H1 (cell line): Measurements from ENCODE around the gene CCDC124. TPM values are rescaled to one million over a fixed set of nuclear protein-coding genes. Genes with fewer than 3 reads are reported as not detected.

ENCODE experiments used
- CBX5 ChIP-seq: fragments of 300-800, 300-1000 bp; sonication (generic); IDR thresholded peaks from 2 replicates; pipeline ENCODE4 v1.7.1; 2016; ENCODE audit warnings: antibody characterized with exemption, low read length, low read depth
- CHD1 ChIP-seq: IDR thresholded peaks from 2 replicates; pipeline ENCODE4 v1.6.1; 2012; ENCODE audit warnings: low read depth, low read length, improper control_type of control experiment
- CREB1 ChIP-seq: IDR thresholded peaks from 2 replicates; pipeline ENCODE4 v1.6.1; 2012; ENCODE audit warnings: inconsistent platforms
- CTBP2 ChIP-seq: IDR thresholded peaks from 2 replicates; pipeline ENCODE4 v1.7.0; 2011; ENCODE audit warnings: borderline replicate concordance, mild to moderate bottlenecking, moderate library complexity, mixed read lengths, low read length; ENCODE audit not compliant: insufficient read depth, insufficient read length
- E2F6 ChIP-seq: IDR thresholded peaks from 2 replicates; pipeline ENCODE4 v1.6.1; 2012; ENCODE audit warnings: inconsistent platforms
- EP300 ChIP-seq, 2 experiments: IDR thresholded peaks; 1 replicate in 1 of 2; 2 replicates in 1 of 2; pipeline ENCODE4 v1.6.1; 2011 to 2012; ENCODE audit warnings: low read depth in 2 of 2, low read length in 2 of 2, mild to moderate bottlenecking in 2 of 2, borderline replicate concordance in 1 of 2, inconsistent platforms in 1 of 2, moderate library complexity in 1 of 2
- EZH2 ChIP-seq: fragments of 200-600 bp; sonication (generic); IDR thresholded peaks from 2 replicates; pipeline ENCODE4 v1.7.1; 2012; ENCODE audit warnings: low read depth, mild to moderate bottlenecking, moderate library complexity, low read length, inconsistent platforms; ENCODE audit not compliant: severe bottlenecking
- HDAC2 ChIP-seq, 2 experiments: fragments of 300-600 bp in 1 of 2; sonication (generic) in 1 of 2; IDR thresholded peaks; 2 replicates each; pipeline ENCODE4 v1.6.1; 2011 to 2012; ENCODE audit warnings: low read depth in 2 of 2, low read length in 2 of 2, mild to moderate bottlenecking in 2 of 2, moderate library complexity in 2 of 2, borderline replicate concordance in 1 of 2, inconsistent platforms in 1 of 2
- JUND ChIP-seq: IDR thresholded peaks from 2 replicates; pipeline ENCODE4 v1.6.1; 2011; ENCODE audit warnings: mild to moderate bottlenecking, improper control_type of control experiment, low read length
- MAX ChIP-seq: IDR thresholded peaks from 2 replicates; pipeline ENCODE4 v1.6.1; 2012; ENCODE audit warnings: inconsistent platforms
- NRF1 ChIP-seq: IDR thresholded peaks from 2 replicates; pipeline ENCODE4 v1.6.1; 2011; ENCODE audit warnings: mild to moderate bottlenecking, low read depth, low read length, improper control_type of control experiment
- RNF2 ChIP-seq: fragments of 200-900, 300-1000 bp; sonication (generic); IDR thresholded peaks from 2 replicates; pipeline ENCODE4 v1.7.1; 2016; ENCODE audit warnings: borderline replicate concordance, low read depth, mild to moderate bottlenecking, antibody characterized with exemption, low read length; ENCODE audit not compliant: poor library complexity, severe bottlenecking; ENCODE audit errors: missing control alignments
- RXRA ChIP-seq: IDR thresholded peaks from 2 replicates; pipeline ENCODE4 v1.6.1; 2011; ENCODE audit warnings: low read depth, mild to moderate bottlenecking, low read length, moderate library complexity; ENCODE audit not compliant: insufficient read depth
- SAP30 ChIP-seq: fragments of 300-600 bp; sonication (generic); IDR thresholded peaks from 2 replicates; pipeline ENCODE4 v1.7.1; 2012; ENCODE audit warnings: low read length, moderate library complexity, mild to moderate bottlenecking, inconsistent platforms; ENCODE audit not compliant: insufficient read depth, insufficient replicate concordance
- SP1 ChIP-seq: IDR thresholded peaks from 2 replicates; pipeline ENCODE4 v1.6.1; 2011; ENCODE audit warnings: low read depth, low read length
- SP2 ChIP-seq: IDR thresholded peaks from 2 replicates; pipeline ENCODE4 v1.6.1; 2012; ENCODE audit warnings: mild to moderate bottlenecking, low read length, inconsistent platforms
- TAF1 ChIP-seq: IDR thresholded peaks from 2 replicates; pipeline ENCODE4 v1.6.1; 2011; ENCODE audit warnings: mild to moderate bottlenecking, low read depth, low read length
- TAF7 ChIP-seq: optimal IDR thresholded peaks from 2 replicates; pipeline ENCODE3; 2011; ENCODE audit warnings: low read depth, mild to moderate bottlenecking, inconsistent platforms, low read length, moderate library complexity, borderline replicate concordance
- YY1 ChIP-seq: IDR thresholded peaks from 2 replicates; pipeline ENCODE4 v1.6.1; 2011; ENCODE audit warnings: low read depth, mild to moderate bottlenecking, low read length
- polyA plus RNA-seq, 7 experiments: library from polyadenylated mRNA; depleted of rRNA in 3 of 7; stranded (reverse) in 5 of 7; unstranded in 2 of 7; fragments of >200 nt in 5 of 7; fragments of 200-250 nt in 2 of 7; gene quantifications; 1 replicate in 5 of 7; 2 replicates in 1 of 7; 4 replicates in 1 of 7; pipeline versions ENCODE4 v1.2.1 to v1.2.3, GENCODE V29; 2011 to 2013; ENCODE audit warnings: missing spikeins in 2 of 7, mixed read lengths in 2 of 7
- total RNA-seq: library from RNA; stranded (reverse); fragmentation: NEBNext Ultra II Directional; extraction: Animal tissue kit (Norgen Biotek cat#: 25700); gene quantifications from 2 replicates; pipeline ENCODE4 v1.2.1, GENCODE V29; 2021
- TF ChIP-seq, protein P1 (sequence below): IDR thresholded peaks from 2 replicates; pipeline ENCODE4 v1.6.1; 2011; ENCODE audit warnings: low read length, improper control_type of control experiment

CCDC124 gene
- total and polyA plus RNA-seq, 2 of the 8 experiments (the other 6 are each of a cell fraction or from before 2014, with no cell fraction given) = 95.2 to 103 TPM

DNA sequence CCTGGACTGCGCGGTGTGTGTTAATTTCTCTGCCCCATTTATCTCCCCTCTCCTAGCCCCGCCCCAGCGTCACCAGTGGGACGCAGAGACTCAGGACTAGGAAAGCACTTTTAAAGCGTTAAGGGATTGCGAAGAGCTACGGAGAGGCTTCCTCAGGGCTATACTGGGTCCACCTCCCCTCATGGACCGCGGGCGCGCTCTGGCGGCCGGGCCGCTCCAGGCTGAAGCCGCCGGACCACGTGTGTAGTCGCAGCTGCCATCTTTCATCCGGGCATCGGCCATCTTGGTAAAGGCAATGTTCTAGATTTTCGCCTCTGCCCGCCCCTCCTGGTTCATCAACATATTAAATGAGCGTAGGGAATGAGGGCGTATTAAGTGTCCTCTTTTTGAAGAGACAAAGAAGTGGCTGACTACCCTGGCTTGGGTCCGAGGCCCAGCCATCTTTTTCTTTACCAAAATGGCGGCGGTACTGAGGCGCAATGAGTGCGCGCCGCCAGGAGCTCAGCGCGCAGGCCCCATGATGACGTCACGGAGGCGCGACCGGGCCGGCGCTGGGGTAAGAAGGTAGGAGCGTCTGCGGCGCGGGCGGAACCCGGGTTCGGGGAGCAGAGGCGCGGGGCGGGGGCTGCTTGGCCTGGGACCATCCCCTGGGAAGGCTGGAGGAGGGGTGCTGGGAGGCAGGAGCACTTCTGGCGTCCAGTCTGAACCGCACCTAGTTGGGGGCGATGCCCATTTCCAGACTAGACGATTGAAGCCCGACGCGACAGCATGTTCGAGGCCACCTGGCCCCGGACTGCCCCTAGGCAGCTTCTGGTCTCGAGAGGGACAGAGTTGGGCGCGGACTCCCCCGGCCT lies at the start of gene CCDC124 (continued):
- TF ChIP-seq RXRA = no peak
- peak; percentile 99 for TF ChIP-seq MAX
- TF ChIP-seq E2F6 = no peak
- no peak for TF ChIP-seq RNF2
- peak; percentile 96 for TF ChIP-seq SAP30
- TF ChIP-seq CREB1 = peak; percentile 99
- TF ChIP-seq JUND = peak; percentile 86
- 0 out of 4 replicates have a peak, but pooled peaks of 1 of the 2 experiments have one; percentile 35 for TF ChIP-seq HDAC2 (IDR thresholded peaks at IDR 0.05; ENCODE audit: borderline replicate concordance in 1 of 2, low read depth in 2 of 2, low read length in 2 of 2)
- peak; percentile 65 for TF ChIP-seq TAF1
- TF ChIP-seq SP1 = peak; percentile 9; the same call in 1 of the 2 replicates
- TF ChIP-seq TAF7 = no peak
- peak; percentile 100 for TF ChIP-seq YY1
- TF ChIP-seq CHD1 = no peak
- TF ChIP-seq EZH2 = no peak
- TF ChIP-seq CBX5 = no peak
- TF ChIP-seq SP2 = no peak
- TF ChIP-seq, protein P1, sequence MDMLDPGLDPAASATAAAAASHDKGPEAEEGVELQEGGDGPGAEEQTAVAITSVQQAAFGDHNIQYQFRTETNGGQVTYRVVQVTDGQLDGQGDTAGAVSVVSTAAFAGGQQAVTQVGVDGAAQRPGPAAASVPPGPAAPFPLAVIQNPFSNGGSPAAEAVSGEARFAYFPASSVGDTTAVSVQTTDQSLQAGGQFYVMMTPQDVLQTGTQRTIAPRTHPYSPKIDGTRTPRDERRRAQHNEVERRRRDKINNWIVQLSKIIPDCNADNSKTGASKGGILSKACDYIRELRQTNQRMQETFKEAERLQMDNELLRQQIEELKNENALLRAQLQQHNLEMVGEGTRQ = peak; percentile 85
- TF ChIP-seq EP300 (IDR thresholded peaks at IDR 0.05; ENCODE audit: borderline replicate concordance in 1 of 2, low read depth in 2 of 2, low read length in 2 of 2) = peak in 1 of 2 experiments; percentile 16; a peak in 1 of 3 replicates
- no peak for TF ChIP-seq CTBP2
- peak; percentile 29; the same call in 1 of the 2 replicates for TF ChIP-seq NRF1
